ENCODE data around the gene ZNF516.

Gene ZNF516

DNA sequence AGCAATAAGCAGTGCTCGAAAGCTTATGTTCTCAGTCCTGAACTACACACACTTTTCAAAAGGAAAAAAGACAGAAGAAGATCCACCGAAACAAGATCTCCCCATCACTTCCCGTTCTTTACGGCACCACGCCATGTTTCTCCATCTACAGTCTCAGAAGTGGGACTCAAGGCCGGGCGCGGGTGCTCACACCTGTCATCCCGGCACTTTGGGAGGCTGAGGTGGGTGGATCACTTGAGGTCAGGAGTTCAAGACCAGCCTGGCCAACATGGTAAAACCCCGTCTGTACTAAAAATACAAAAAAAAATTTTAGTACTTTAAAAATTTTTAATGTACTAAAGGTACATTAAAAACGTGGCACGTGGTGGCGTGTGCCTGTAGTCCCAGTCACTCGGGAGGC, 31.2 kb downstream of the ZNF516 start:
- DNase-seq (ENCODE audit: low spot score), result no peak

DNA sequence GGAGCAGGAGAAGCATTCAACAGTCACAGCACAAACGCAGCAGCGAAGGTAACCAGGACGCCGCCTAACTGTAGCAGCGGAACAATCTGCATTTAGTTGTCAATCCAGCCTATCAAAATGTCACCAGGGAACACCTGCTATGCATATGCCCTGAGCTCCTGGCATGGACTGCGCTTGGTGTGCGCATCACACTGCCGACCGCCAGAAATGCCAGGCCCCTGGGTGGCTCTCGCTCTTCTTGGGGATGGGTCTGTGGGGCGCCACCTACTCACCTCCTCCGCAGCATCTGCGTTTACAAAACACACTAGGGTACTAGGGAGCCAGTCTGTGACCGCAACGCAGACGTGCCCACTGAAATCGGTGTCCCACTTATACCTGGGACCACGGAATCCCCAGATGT, 31.7 kb downstream of the ZNF516 start:
- TF ChIP-seq, protein P1, sequence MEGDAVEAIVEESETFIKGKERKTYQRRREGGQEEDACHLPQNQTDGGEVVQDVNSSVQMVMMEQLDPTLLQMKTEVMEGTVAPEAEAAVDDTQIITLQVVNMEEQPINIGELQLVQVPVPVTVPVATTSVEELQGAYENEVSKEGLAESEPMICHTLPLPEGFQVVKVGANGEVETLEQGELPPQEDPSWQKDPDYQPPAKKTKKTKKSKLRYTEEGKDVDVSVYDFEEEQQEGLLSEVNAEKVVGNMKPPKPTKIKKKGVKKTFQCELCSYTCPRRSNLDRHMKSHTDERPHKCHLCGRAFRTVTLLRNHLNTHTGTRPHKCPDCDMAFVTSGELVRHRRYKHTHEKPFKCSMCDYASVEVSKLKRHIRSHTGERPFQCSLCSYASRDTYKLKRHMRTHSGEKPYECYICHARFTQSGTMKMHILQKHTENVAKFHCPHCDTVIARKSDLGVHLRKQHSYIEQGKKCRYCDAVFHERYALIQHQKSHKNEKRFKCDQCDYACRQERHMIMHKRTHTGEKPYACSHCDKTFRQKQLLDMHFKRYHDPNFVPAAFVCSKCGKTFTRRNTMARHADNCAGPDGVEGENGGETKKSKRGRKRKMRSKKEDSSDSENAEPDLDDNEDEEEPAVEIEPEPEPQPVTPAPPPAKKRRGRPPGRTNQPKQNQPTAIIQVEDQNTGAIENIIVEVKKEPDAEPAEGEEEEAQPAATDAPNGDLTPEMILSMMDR (IDR thresholded peaks at IDR 0.05), result no peak
- Histone ChIP-seq H3K4me3 (no peak overlapping the region), H3K27ac (no peak overlapping the region)
- DNase-seq (ENCODE audit: low spot score), result peak; percentile 54

More for the DNA sequence above, 31.2 kb downstream of the ZNF516 start:
- TF ChIP-seq, protein P1 (IDR thresholded peaks at IDR 0.05), result no peak
- no peak overlapping the region for H3K4me3 ChIP-seq
- H3K27ac ChIP-seq, result no peak overlapping the region

DNA sequence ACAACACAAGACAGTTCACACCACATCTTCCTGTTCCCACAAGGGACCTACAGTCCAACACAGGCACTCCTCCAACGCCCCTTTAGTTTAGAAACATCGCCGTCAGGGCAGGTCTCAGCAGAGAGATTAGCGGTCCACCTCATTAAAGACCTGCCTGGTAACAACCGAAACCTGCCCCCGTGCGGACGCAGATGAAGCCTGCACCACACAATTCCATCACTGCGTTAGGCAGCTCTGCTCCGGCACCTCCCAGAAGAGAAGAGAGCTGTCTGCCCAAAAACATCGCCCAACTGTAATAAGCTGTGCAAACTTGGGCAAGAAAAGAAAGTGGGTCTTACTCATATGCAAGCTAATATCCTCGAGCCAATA, 32.7 kb downstream of the ZNF516 start:
- H3K4me3 ChIP-seq, result no peak overlapping the region
- no peak overlapping the region for H3K27ac ChIP-seq
- DNase-seq (ENCODE audit: low spot score), result no peak
- TF ChIP-seq, protein P1 (IDR thresholded peaks at IDR 0.05), result no peak

DNA sequence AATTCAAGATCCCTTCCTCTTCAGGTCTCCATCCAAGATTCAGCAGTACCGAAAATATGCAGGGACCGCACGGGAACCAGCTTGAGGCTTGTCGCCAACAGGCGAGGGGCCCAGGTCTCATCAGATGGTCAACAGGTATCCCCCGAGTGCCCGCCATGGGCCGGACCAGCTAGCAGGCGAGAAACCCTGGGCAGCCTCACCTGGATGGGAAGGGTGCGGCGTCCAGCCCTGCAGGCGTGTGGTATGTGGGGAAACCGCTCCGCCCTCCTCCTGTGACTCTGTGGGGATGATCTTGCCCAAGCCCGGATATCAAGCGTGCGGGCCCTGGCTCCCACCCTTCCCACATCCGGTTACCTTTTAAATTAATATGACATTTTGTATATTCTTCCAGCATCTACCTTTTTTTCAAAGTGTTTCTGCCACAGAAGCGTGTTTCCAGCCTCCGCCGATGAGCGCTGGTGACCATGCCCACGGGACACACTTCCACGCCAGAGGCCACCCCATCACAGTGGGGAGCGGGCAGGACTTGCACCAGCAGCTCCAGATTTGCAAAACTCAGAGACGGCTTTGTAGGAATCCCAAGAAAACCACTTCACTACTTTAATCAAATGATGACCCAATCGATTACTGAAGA, 33.2 kb downstream of the ZNF516 start:
- TF ChIP-seq, protein P1 (IDR thresholded peaks at IDR 0.05), result no peak
- Histone ChIP-seq H3K4me3 (no peak overlapping the region), H3K27ac (no peak overlapping the region)
- DNase-seq (ENCODE audit: low spot score), result no peak

DNA sequence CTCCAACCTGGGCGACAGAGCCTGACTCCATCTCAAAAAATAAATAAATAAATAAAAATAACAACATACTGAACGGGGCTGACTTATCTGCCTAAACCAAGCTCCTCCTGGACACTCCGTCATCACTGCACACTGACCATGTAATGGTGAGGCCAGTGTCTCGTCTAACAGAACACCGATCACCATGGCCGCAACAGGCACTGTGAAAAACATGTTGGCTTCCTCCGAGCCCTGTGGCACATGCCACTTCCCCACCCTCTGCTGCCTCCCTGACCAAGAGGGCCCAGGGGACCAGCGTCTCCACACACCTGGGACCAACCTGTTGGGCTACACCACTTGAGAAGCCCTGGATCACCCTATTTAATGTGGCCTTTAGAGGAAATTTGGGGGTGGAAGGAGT, 33.9 kb downstream of the ZNF516 start:
- H3K4me3 ChIP-seq, result no peak overlapping the region
- no peak overlapping the region for H3K27ac ChIP-seq
- TF ChIP-seq, protein P1 (IDR thresholded peaks at IDR 0.05), result no peak
- no peak for DNase-seq (ENCODE audit: low spot score)

DNA sequence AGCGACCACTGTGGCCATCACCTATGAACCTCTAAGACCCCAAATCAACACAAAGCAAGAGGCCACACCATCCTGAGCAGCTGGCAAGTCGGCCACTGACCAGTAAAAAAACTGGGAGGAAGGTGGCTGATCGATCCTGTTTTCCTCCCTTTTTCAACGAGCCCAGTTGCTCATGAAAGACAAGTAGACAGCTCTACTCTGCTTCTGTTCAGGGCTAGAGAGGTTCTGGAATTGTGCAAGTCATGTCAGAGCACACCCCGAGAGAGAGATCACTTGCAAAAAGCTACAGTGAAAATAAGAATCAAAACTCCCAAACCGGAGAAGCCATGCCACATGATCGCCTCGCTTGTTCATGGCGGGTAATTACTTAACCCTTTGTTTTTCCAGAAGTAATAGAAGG, 34.6 kb downstream of the ZNF516 start:
- peak; percentile 46 for DNase-seq (ENCODE audit: low spot score)
- TF ChIP-seq, protein P1 (IDR thresholded peaks at IDR 0.05), result no peak
- H3K4me3 ChIP-seq, result no peak overlapping the region

DNA sequence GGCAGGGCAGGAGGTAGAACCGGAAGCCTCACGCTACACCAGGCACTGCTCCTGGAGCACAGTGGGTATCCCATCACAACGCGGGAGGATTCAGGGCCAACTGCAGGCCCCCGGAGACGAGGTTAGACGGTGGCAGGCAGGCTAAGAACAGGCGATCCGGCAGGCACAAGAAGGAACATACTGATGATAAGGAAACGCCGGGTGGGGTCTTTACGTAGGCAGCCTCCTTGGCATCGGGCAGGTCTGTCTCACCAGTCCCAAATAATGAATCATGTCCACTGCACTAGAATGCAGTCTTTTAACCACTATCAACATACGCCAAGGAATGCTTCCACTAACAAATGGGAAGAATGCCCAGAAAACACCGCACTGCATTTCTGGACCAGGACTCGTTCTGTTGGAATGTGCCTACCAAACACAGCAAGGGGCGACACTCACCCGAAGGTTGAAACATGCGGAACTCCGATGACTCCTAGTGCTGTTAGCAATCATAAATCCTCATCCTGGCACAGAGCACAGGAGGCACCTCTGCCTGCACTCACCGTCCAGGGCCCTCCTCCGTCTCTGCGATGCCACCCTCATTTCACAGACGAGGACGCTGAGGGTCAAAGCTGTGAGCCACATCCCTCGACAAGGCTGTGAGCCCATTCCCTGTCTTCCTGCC, 35.2 kb downstream of the ZNF516 start:
- DNase-seq (ENCODE audit: low spot score), result peak; percentile 85
- Histone ChIP-seq H3K27ac (peak overlapping the region; percentile 14 to 71), H3K4me3 (peak overlapping the region; percentile 57)
- TF ChIP-seq, protein P1 (IDR thresholded peaks at IDR 0.05), result no peak

More for the DNA sequence above, 34.6 kb downstream of the ZNF516 start:
- H3K27ac ChIP-seq, result peak overlapping the region in 1 of 2 donors; percentile 71
